Right lobe of liver (tissue), 6 donors: ENCODE results near the gene PRICKLE4. TPM values are rescaled to one million over a fixed set of nuclear protein-coding genes. Genes with fewer than 3 reads are reported as not detected.

Experiments used
- ATAC-seq, 4 donors: fragments of 200-7000 bp; cut with Tn5 transposase; one replicate each; pipeline ENCODE4 v1.9.1; 2020; ENCODE audit warnings: mild to moderate bottlenecking in 4 of 4, moderate library complexity in 4 of 4
- DNase-seq, 3 donors: peaks; one replicate each; pipeline ENCODE4 v3.0.0-alpha.2; 2020
- H3K27ac ChIP-seq, 3 donors: fragments of 200-600 bp; one replicate each; pipeline ENCODE4 v1.8.0; 2022
- H3K27me3 ChIP-seq, 2 donors: fragments of 200-600 bp; one replicate each; pipeline ENCODE4 v1.8.0; 2022
- H3K36me3 ChIP-seq, 4 donors: fragments of 200-600 bp; sonication (generic) in 1 of 4; one replicate each; pipeline versions ENCODE4 v1.5.1 to v1.8.0; 2017 to 2022; ENCODE audit warnings: control low read depth in 1 of 4
- H3K4me1 ChIP-seq, 4 donors: fragments of 200-600 bp; sonication (generic) in 1 of 4; one replicate each; pipeline versions ENCODE4 v1.5.1 to v1.8.0; 2017 to 2022; ENCODE audit warnings: control low read depth in 1 of 4
- H3K4me3 ChIP-seq, 3 donors: fragments of 200-600 bp; one replicate each; pipeline ENCODE4 v1.8.0; 2022
- H3K9me3 ChIP-seq, 4 donors: fragments of 200-600 bp; sonication (generic) in 1 of 4; one replicate each; pipeline versions ENCODE4 v1.5.1 to v1.8.0; 2017 to 2022; ENCODE audit warnings: control low read depth in 1 of 4
- POLR2A ChIP-seq: fragments of 450-650 bp; IDR thresholded peaks from one replicate; pipeline ENCODE4 v1.6.1; 2017; ENCODE audit warnings: antibody characterized with exemption, mild to moderate bottlenecking
- WGBS: methylation state at CpG from one replicate; pipeline ENCODE4 v1.1.6; 2018; ENCODE audit warnings: low coverage, low lambda C conversion rate; ENCODE audit not compliant: insufficient coverage; ENCODE audit errors: missing lambda C conversion rate; 5-methylcytosine and 5-hydroxymethylcytosine counted together
- intact Hi-C, 2 donors: fragments of 100-400 bp; cut with DNase I; formaldehyde crosslinking; loops; one replicate each; pipeline versions ENCODE4 v1.11.2 to v1.14.1; 2022
- total RNA-seq, 6 experiments: library from RNA; depleted of rRNA in 2 of 6; stranded (reverse); fragments of >200 nt in 2 of 6; fragmentation: NEBNext Ultra II Directional in 3 of 6; extraction: Animal tissue kit (Norgen Biotek cat#: 25700) in 3 of 6; gene quantifications; one replicate each; pipeline versions ENCODE4 v1.1.0 to v1.2.4, GENCODE V29; 2016 to 2023
- TF ChIP-seq, protein P1 (sequence below), 4 donors: fragments of 200-600 bp in 3 of 4; fragments of 450-650 bp in 1 of 4; IDR thresholded peaks; one replicate each; pipeline versions ENCODE4 v1.5.1 to v1.8.0; 2016 to 2022; ENCODE audit warnings: antibody characterized with exemption in 4 of 4, mild to moderate bottlenecking in 2 of 4
- donor health status: DM: no; HTN: yes; CAD: no.
- donor health status: DM: no; HTN: no; CAD: no.
- donor health status: DM: no; HTN: no; CAD: no.
- donor health status: DM: no; HTN: yes; CAD: no.
- donor health status: DM: no; HTN: yes; CAD: no.

The PRICKLE4 gene
- total RNA-seq, 6 experiments from 2014 or later = 1.3 to 3.1 (median 2.7) TPM; not detected in 1

DNA sequence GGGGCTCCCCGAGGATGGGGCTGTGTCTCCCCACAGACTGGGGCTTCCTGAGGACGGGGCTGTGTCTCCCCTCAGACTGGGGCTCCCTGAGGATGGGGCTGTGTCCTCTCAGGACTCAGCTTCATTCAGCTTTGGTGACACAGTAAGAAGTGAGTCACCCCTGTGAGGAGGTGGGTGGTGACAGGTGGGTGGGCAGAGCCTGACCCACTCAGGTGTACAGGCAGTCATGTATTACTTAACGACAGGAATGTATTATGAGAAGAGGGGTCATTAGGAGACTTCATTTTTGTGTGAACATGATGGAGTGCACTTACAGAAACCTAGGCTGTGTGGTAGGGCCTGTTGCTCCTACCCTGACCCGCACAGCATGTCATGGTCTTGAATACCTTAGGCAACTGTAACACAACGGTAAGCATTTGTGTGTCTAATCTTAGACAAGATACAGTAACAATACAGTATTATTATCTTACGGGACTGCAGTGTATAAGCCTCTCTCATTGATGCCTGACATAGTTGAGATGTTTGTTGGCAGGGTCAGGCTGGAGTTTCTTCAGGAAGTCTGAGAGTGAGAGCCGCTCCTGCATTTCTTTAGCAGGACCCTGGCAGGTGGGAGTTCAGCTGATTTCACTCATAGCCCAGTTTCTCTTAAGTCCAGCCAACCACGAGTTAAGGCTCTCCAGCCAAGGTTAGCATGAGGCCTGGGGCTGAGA, 22.5 kb upstream of the PRICKLE4 start:
- Histone ChIP-seq H3K4me3 (no peak overlapping the region), H3K27me3 (no peaks in the 10 kb centered on the region), H3K36me3 (no peaks in the 10 kb centered on the region), H3K4me1 (no peaks in the 10 kb centered on the region), H3K9me3 (no peaks in the 10 kb centered on the region), H3K27ac (no peak overlapping the region)
- DNase-seq (no peak), ATAC-seq (no peak)
- TF ChIP-seq, protein P1, sequence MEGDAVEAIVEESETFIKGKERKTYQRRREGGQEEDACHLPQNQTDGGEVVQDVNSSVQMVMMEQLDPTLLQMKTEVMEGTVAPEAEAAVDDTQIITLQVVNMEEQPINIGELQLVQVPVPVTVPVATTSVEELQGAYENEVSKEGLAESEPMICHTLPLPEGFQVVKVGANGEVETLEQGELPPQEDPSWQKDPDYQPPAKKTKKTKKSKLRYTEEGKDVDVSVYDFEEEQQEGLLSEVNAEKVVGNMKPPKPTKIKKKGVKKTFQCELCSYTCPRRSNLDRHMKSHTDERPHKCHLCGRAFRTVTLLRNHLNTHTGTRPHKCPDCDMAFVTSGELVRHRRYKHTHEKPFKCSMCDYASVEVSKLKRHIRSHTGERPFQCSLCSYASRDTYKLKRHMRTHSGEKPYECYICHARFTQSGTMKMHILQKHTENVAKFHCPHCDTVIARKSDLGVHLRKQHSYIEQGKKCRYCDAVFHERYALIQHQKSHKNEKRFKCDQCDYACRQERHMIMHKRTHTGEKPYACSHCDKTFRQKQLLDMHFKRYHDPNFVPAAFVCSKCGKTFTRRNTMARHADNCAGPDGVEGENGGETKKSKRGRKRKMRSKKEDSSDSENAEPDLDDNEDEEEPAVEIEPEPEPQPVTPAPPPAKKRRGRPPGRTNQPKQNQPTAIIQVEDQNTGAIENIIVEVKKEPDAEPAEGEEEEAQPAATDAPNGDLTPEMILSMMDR (IDR thresholded peaks at IDR 0.05) = no peak
- no peak for TF ChIP-seq POLR2A
- 71% methylated on average over 6 of the region's 8 CpGs for WGBS
- intact Hi-C loops = no loop called here

DNA sequence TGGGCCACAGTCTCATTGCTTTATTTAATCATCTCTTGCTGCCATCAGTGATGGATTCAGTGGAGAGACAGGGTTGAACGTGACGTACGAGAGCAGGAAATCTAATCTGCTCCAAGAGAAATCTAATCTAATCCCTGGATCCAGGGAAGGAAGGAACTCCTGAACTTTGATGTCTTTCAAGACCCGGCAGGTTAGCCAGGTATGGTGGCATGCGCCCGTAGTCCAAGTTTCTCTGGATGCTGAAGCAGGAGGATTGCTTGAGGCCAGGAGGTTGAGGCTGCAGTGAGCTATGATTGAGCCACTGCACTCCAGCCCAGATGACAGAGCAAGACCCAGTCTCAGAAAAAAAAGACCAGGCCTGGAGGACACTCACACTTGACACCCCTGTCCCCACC, 21.9 kb upstream of the PRICKLE4 start:
- Histone ChIP-seq H3K36me3 (no peaks in the 10 kb centered on the region), H3K27ac (no peak overlapping the region), H3K4me3 (no peak overlapping the region), H3K9me3 (no peaks in the 10 kb centered on the region), H3K27me3 (no peaks in the 10 kb centered on the region), H3K4me1 (no peaks in the 10 kb centered on the region)
- DNase-seq = no peak
- ATAC-seq = no peak
- WGBS = 81% methylated on average over 4 of the region's 6 CpGs
- intact Hi-C loops = no loop called here
- TF ChIP-seq, protein P1 (IDR thresholded peaks at IDR 0.05) = no peak
- no peak for TF ChIP-seq POLR2A

DNA sequence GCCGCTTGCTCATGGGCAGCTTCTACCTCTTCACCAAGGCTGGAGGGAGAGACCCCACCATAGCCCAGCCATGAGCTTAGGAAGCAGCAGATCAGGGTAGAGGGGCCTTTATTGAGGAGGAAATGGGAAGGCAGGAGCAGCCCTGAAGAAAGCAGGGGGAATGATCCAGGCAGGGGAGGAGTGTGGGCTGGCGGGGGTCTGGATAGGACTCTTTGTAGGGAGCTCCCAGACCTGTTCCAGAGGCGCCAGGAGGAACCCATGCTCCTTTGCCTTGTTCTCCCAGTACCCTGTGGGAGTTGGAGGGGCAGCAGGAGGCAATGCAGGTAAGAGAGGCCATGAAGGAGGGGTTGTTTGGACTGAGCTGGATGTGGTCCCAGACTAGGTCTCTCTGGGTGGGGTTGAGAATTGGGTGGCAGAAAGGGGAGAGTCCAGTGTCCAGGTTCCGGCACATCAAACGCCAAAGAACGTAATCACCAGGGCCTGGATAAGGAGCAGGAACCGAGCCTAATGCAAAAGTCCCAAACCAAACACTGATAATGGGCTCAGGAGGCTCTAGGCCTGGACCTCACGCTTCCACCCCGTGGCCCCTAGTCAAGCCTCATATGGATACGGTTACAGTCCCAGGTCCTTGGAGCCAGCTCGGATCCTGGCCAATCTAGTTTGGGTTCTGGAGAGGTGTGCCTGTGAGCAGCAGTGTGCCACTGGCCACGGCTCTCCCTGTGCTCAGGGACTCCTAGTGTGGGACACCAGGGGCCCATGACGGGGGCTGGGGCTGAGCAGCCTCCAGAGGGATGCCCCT, 21.3 kb upstream of the PRICKLE4 start:
- intact Hi-C loops = no loop called here
- Histone ChIP-seq H3K9me3 (no peaks in the 10 kb centered on the region), H3K27me3 (no peaks in the 10 kb centered on the region), H3K4me1 (no peaks in the 10 kb centered on the region), H3K27ac (no peak overlapping the region), H3K36me3 (no peaks in the 10 kb centered on the region), H3K4me3 (no peak overlapping the region)
- DNase-seq (no peak), ATAC-seq (no peak)
- TF ChIP-seq POLR2A = no peak
- TF ChIP-seq, protein P1 (IDR thresholded peaks at IDR 0.05) = no peak
- 82% methylated on average over 7 of the region's 13 CpGs for WGBS

DNA sequence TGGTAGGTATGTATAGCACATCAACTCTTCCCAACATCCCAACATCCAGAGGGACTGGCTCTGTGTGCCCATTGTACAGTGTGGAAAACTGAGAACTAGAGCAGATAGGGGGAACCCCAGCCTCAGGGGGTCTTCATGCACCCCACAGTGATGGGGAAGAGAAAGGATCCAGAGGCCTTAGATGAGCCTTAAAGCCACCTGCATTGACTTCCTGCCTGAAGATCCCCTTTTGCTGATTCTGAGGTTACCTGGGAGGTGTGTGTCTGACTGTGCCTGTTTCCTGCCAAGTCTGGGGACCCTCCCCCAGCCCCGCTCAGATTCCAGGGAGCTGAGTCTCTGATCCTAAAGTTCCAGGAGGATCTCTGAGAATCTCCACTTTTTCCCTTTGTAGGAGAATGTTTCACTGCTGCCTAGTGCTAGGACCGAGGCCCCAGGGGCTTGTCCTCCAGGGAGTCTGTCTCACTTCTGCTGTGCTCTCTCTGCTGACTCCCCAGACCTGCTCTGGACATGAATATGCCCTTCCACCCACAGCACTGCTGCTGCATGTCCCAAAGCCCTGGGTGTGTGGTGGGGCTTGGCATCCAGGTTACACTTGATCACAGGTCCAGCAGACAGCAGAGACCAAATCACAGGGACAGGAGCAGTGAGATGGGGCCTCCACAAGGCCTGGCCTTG, 20.5 kb upstream of the PRICKLE4 start:
- Histone ChIP-seq H3K36me3 (no peaks in the 10 kb centered on the region), H3K27me3 (no peaks in the 10 kb centered on the region), H3K4me1 (no peaks in the 10 kb centered on the region), H3K4me3 (no peak overlapping the region), H3K27ac (no peak overlapping the region), H3K9me3 (no peaks in the 10 kb centered on the region)
- TF ChIP-seq POLR2A = no peak
- TF ChIP-seq, protein P1 (IDR thresholded peaks at IDR 0.05) = no peak
- no peak for ATAC-seq
- WGBS = no CpG with 5 or more reads among the region's 2 CpGs
- intact Hi-C loops = no loop called here
- no peak for DNase-seq
